ENCODE data around the gene KIF26B.
"Not testable (repeated sequence)": the region's sequence is repeated elsewhere in the genome, so short reads cannot be mapped to it uniquely, and the experiment has no call there.

The KIF26B gene

DNA sequence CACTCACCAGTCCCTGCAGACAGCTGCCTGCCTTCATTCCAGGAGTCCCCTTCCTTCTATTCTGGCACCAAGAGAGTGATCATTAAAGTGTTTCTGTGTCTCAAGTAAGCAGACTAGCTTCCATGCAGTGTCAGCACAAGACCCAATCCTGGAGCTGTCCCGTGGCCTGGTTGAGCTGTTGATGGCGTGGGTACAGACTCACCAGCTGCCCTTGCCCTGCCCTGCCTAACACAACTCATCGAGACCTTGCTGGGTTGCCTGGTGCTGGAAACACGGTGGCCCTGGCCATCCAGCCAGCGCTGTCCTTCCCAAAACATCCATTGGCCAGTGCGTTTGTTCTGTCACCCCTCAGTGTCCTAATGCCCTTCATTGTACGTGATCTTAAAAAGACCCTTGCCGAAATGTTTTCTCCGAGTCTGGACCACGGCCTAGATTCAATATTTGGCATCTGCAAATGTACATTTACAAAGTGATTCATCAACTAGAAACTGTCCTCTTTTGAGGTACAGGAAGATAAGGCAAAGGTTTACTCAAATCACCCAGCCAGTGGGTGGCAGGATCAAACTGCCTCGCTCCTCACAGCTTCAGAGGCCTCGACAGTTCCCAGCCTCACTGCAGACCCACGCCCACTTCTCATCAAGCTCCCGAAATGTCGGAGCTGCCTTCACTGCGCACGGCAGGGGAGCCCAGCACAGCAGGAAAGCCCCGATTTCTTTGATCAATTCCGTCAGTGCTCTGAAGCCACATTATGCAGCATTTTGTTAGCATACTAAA is 494.2 kb downstream of the KIF26B start:
- no peak for DNase-seq (ENCODE audit: low read depth, low spot score)

- no peak for DNase-seq (ENCODE audit: low read depth, low spot score)
Observed at GRCh38 chr1:245649666-245650065, 494.9 kb downstream of the KIF26B start.

GRCh38 chr1:245650441-245650960 is 495.7 kb downstream of the KIF26B start:
- DNase-seq (ENCODE audit: low read depth, low spot score) = no peak

DNA sequence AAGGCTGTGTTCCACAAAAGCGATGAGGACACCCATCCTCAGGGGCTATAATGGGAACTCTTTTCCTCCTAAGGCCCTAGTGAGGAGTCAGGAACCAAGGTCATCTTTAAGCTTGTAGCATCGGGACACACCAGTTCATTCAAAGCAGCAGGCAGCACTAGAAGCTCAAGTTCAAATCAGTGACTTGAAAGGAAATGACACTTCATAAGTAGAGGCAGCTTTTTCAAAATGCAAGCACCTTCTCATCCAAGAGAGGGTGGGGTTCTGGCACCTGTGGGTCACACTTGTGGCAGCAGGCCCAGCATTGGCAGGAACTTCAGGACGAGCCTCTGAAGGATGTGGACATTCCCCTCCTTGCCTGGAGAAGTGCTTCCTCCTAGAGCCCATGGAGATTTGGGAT is 496.3 kb downstream of the KIF26B start:
- DNase-seq (ENCODE audit: low read depth, low spot score) = no peak

GRCh38 chr1:245652116-245652515 is 497.3 kb downstream of the KIF26B start:
- DNase-seq (ENCODE audit: low read depth, low spot score) = no peak

DNA sequence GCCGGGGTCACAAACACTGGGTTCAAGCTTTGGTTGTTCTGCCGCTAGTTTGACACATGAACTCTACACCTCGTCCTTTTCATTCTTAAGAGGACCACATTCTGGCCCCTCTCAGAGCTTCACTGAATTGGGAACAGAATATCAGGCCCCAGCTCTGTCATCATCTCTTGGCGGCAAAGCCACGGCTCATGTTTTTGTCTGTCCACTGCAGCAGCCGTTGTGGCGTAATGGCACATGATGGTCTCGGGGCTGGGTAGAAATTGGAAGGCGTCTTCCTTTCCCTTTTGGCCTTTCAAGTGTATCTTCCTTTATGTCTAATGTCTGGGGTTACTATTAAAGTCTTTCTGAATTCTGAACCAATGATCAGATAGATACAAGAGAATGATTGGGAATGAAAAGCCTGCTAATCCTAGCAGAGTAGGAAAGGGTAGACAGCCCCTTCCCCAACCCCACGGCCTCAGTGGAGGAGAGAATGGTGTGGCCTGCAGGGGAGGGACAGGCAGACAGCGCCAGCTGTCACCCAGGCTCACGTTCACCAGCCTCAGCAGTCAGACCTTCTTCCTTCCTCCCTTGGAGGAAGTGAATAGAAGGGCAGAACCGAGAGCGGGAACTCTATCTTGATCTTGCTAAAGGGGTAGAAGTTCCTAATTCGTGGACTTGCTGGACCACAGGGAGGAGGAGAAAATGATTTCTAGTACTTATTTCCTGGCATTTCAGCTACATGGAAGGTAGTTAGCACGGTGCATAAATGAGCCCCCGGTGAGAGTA is 498.1 kb downstream of the KIF26B start:
- no peak for DNase-seq (ENCODE audit: low read depth, low spot score)

GRCh38 chr1:245654460-245655050 is 499.8 kb downstream of the KIF26B start:
- DNase-seq (ENCODE audit: low read depth, low spot score) = no peak

GRCh38 chr1:245656189-245656717 is 501.5 kb downstream of the KIF26B start:
- no peak for DNase-seq (ENCODE audit: low read depth, low spot score)

- DNase-seq (ENCODE audit: low read depth, low spot score) = no peak
Observed at GRCh38 chr1:245657371-245657770, 502.6 kb downstream of the KIF26B start.

- DNase-seq (ENCODE audit: low read depth, low spot score) = no peak
Observed at GRCh38 chr1:245663373-245663772, 508.6 kb downstream of the KIF26B start.

- DNase-seq (ENCODE audit: low read depth, low spot score) = no peak
Observed at GRCh38 chr1:245663841-245664240, 509.1 kb downstream of the KIF26B start.

DNA sequence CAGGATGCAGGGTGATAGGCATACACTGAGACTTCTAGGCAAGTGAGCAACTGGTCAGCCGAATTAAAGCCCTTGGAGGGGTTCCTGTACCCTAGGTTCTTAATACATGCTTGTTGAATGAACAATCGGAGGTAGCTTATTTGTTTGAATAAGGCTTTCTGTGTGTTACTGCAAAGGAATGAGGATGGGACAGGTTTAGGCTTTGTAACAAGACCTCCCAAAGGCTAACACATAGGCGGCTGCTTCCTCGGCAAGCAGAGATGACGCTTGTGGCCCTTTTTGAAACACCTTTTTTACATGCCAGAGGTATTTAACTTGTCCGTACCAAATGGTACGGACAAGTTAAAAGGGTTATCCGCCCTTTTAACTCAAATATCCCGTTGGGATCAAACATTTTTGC is 511.6 kb downstream of the KIF26B start:
- no peak for DNase-seq (ENCODE audit: low read depth, low spot score)

DNA sequence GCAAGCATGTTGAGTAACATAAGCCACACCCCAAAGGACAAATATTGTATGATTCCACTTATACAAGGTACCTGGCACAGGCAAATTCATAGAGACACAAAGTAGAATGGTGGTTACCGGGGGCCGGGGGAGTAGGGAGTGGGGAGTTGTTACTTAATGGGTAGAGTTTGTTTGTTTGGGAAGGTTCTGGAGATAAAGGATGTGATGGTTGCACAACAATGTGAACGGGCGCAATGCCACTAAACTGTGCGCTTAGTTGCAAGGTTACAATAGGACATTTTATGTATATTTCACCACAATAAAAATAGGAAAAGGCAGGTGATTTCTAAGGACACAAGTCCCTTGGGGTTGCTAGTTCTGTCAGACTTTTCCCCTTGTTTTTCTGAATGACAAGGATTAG is 516.6 kb downstream of the KIF26B start:
- no peak for DNase-seq (ENCODE audit: low read depth, low spot score)

DNA sequence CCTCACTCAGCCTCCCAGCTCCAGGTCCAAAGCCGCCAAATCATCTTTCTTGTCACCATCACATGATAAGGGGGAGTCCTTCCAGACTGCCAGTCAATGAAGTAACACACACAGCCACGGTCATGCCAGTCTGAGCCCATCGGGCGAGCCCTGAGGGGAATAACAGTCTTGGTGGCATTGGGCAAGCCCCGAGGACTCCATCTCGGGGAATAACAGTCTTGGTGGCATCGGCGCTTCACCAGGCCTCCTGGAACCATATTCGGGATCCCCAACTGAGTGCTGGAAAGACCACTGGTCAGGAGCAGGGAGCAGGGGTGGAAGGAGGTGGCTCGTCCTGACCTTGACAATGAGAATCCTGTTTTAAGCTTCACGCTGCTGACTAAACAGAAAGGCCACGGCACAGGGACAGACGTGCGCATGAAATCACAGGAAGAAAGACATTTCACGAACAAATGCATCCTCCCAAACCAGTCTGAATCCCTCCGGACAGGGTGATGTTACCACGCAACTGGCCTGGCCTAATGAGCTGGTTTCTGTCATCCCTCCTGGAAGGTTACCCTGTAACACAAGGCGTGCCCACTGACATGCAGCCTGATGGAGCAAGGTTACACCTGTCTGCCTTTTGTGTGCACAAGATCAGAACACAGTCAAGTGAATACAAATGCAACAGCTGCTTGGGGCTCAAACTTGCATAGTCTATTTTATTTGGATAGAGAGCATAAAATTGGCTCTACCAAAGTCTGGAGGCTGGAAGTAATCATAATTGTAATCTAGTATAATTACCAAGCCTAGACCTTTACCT is 517.4 kb downstream of the KIF26B start:
- DNase-seq (ENCODE audit: low read depth, low spot score) = no peak

- not testable (repeated sequence) for DNase-seq (ENCODE audit: low read depth, low spot score)
Observed at GRCh38 chr1:245672836-245673656, 518.3 kb downstream of the KIF26B start.

GRCh38 chr1:245673881-245674414 is 519.2 kb downstream of the KIF26B start:
- no peak for DNase-seq (ENCODE audit: low read depth, low spot score)

GRCh38 chr1:245677461-245678240 is 522.9 kb downstream of the KIF26B start:
- no peak for DNase-seq (ENCODE audit: low read depth, low spot score)

DNA sequence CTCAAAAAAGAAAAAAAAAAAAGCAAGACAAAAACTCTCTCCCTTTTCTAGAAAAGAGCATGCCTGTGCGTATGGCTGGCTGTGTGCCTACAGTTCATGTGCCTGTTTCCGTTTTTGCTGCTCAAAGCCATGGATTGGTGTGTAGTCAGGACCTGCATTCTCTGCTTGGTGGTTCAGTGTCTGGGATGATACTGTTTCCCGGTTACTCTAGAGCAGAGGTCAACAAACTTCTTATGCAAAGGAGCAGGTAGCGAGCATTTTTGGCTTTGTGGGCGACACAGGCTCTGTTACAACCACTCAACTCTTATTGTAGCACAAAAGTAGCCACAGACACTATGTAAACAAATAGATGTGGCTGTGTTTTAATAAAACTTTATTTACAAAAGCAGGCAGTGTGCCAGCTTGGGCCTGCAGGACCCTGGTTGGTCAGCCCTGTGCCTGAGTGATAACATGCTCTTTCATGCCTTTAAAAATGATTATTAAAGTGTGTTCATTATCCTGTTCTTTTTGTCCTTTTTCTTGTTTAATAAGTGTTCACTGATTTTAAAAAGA is 524.2 kb downstream of the KIF26B start:
- no peak for DNase-seq (ENCODE audit: low read depth, low spot score)
